ENCODE data around the gene ITGAD.
"Not testable (repeated sequence)": the region's sequence is repeated elsewhere in the genome, so short reads cannot be mapped to it uniquely, and the experiment has no call there.

The ITGAD gene

GRCh38 chr16:31404353-31405064 lies 11.4 kb downstream of the ITGAD start:
- no peak for DNase-seq

GRCh38 chr16:31407406-31407805 lies 14.3 kb downstream of the ITGAD start:
- DNase-seq, result no peak

DNA sequence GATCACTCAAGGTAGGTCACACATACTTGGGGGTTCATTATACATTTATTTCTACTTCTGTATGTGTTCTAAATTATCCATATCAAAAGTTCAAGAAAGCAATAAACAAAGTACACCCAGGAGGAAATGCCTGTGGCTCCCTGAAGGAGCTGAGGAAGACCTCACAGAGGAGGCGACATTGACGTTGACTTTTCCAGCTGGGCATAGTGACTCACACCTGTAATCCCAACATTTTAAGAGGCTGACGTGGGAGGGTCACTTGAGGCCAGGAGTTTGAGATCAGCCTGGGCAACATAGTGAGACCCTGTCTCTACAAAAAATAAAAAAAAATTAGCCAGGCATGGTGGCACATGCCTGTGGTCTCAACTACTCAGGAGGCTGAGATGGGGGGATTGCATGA lies 16.3 kb downstream of the ITGAD start:
- DNase-seq, result no peak

- DNase-seq, result no peak
Measured at GRCh38 chr16:31410082-31410481, 16.9 kb downstream of the ITGAD start.

DNA sequence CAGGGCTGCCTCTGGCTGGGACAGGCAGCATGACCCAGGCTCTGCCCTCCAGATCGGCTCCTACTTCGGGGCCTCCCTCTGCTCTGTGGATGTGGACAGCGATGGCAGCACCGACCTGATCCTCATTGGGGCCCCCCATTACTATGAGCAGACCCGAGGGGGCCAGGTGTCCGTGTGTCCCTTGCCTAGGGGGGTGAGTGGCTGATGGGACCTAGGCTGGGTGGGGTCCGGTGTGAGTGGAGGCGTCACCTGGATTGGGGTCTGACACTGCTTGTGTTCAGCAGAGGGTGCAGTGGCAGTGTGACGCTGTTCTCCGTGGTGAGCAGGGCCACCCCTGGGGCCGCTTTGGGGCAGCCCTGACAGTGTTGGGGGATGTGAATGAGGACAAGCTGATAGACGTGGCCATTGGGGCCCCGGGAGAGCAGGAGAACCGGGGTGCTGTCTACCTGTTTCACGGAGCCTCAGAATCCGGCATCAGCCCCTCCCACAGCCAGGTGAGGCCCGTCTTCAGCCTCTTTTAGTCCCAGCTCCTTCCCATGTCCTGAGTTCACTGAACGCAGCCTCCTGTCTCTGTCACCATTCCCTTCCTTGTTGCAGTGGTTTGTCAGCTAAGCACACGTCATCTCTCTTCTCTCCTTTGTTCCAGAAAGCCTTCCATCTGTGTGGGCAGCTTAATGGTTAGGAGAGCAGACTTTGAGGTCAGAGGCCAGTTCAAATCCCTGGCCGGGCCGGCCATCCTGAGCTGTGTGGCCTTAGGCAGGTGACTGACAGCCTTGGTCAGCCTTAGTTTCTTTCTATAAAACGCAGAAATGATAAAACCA lies 18.1 kb downstream of the ITGAD start:
- no peak for DNase-seq

GRCh38 chr16:31412750-31413149 lies 19.6 kb downstream of the ITGAD start:
- DNase-seq, result no peak

DNA sequence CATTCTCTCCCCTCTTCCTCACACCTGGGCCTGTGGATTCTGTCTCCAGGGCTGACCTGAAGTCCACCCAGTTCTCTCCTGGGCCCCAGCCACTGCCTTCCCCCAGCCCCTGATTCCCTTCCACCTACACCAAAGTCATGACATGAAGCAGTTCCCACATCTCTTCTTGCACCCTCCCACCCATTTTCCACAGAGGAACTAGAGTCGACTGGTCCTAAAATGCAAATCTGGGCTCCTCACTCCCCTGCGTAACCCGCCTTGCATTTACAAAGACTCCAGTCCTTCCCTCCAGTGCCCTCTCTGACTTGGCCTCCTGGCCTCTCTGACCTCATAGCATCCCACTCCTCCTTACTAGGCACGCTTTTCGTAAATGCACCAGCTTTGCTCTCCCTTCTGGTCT lies 20.2 kb downstream of the ITGAD start:
- DNase-seq, result no peak

DNA sequence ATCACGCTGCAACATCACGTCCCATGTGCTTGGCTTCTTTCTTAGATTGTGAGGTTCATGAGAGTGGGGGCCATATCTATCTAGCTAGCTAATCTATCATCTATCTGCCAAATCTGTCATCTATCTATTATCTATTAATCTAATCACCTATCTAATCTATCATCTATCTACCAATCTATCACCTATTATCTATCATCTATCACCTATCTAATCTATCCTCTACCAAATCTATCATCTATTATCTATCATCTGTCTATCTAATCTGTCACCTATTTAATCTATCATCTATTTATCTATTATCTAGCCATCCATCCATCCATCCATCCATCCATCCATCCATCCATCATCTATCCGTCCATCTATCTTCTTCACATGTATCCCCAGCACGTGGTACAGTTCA lies 20.8 kb downstream of the ITGAD start:
- no peak for DNase-seq

DNA sequence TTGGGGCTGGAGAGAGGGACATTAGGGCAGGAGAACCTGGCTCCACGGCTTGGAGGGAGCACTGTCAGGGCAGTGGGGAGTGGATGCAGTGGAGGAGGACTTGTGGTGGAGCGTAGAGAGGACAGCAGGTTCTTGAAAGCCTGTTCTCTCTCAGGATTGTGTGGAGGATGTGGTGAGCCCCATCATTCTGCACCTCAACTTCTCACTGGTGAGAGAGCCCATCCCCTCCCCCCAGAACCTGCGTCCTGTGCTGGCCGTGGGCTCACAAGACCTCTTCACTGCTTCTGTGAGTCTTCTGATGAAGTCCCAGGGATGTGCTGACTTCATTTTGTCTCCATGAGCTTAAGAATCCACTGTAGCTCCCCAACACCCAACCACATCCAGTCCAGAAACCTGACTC lies 21.6 kb downstream of the ITGAD start:
- DNase-seq, result no peak

GRCh38 chr16:31416371-31416770 lies 23.2 kb downstream of the ITGAD start:
- DNase-seq, result no peak

GRCh38 chr16:31417036-31417435 lies 23.9 kb downstream of the ITGAD start:
- DNase-seq, result not testable (repeated sequence)

- no peak for DNase-seq
Measured at GRCh38 chr16:31417916-31418315, 24.8 kb downstream of the ITGAD start.

- DNase-seq, result peak; percentile 39
Measured at GRCh38 chr16:31420037-31420436, 26.9 kb downstream of the ITGAD start.

GRCh38 chr16:31421587-31421986 lies 28.5 kb downstream of the ITGAD start:
- peak; percentile 85 for DNase-seq

GRCh38 chr16:31423241-31423640 lies 30.1 kb downstream of the ITGAD start:
- DNase-seq, result no peak

DNA sequence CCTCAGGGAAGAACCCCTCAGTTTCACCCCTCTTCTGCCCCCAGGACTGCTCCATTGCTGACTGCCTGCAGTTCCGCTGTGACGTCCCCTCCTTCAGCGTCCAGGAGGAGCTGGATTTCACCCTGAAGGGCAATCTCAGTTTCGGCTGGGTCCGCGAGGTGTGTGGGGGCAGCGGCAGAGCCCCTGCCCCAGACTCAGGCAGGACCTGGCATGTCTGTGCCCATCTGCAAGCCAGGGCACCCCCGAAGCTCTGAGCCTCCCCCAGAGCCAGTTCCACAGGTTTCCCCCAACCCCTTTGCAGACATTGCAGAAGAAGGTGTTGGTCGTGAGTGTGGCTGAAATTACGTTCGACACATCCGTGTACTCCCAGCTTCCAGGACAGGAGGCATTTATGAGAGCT lies 30.7 kb downstream of the ITGAD start:
- no peak for DNase-seq

DNA sequence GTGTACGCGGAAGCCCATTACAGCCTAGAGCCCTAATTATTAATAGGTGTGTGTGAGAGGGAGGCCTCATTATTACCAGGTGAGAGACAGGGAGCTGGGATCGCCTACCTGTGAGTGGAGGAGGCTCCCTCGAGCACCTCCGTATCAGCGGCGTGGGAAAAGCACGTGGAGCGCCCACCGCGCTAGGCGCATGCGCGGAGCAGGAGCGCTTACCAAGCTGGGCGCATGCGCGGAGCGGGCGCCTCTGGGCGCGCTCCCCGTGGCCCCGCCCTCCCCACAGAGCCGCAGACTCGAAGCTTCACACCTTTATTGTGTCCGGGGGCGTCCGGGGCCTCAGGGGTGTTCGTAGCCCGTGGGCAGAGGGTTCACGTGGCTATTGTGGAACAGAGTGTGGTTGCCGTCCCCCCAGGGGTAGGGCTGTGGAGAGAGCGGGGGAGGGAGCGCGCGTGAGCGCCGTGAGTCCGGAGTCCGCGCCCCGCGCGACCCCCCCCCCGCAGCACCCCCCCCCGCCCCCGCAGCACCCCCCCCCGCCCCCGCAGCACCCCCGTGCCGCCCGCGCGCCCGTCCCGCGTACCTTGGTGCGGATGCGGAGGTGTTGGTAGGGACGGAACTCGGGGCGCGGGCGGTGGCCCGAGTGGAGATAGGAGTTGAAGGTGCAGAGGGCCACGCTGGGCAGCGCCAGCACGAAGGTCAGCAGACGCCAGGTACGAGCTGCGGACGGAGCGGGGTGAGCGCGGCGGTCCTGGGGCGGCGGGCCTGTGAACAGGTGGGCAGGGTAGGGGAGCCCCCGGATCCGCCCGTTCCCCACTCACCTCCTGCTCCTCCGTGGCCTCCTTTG lies 34.5 kb downstream of the ITGAD start:
- peak; percentile 28 for DNase-seq

GRCh38 chr16:31428279-31428597 lies 35.1 kb downstream of the ITGAD start, which contains the start of gene COX6A2:
Gene COX6A2, minus strand, starts transcription at chr16:31428360. Its CDS starts 35 bp downstream, at chr16:31428325.
- DNase-seq, result no peak

GRCh38 chr16:31428638-31429247 lies 35.6 kb downstream of the ITGAD start:
- no peak for DNase-seq

- no peak for DNase-seq
Measured at GRCh38 chr16:31429314-31429713, 36.2 kb downstream of the ITGAD start.

- no peak for DNase-seq
Measured at GRCh38 chr16:31429796-31430195, 36.7 kb downstream of the ITGAD start.

DNA sequence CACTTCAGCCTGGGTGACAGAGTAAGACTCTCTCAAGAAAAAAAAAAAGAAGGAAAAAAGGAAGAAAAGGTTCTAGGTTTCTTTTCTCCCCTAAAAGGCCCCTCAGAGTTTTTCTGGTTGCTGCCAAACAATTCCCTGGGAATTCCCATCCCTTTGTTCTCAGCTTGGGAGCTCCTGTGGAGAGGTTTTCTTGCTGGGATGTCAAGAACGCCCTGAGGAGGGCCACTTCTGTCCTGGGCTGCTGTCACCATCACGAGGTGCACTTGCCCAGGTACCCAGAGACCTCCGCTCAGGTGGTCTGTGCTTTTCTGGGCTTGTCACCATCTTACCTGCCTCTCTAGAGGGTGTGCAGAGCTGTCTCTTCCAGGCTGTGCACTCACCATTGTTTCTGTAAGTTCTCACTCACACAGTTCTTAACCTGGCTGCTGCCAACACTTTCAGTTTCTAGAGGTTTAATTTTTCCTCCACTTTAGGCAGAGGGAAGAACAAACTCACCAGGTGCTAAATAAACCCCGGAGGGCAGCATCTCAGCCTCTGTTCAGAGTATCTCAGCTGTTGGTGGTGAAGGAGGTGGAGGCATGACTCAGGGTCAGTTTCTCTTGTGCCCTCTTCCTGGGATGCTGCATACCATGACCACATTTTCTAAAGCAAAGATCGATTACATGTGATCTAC lies 37.4 kb downstream of the ITGAD start:
- no peak for DNase-seq

Measured in activated CD4-positive, alpha-beta T cell treated with anti-CD3 and anti-CD28 coated beads, Interleukin-2, amount 50 U/mL, for 16 hours (primary cell).